SK-N-SH treated with all-trans-retinoic acid at 6 μM for 48 hours (cell line): ENCODE measurements around the gene TRABD2B.

Experiments used
- ATAC-seq: fragments of 200-7000 bp; cut with Tn5 transposase; 3 replicates; pipeline ENCODE4 v1.9.1; 2020; ENCODE audit warnings: mild to moderate bottlenecking, moderate library complexity
- ARNTL ChIP-seq: fragments of 450-650 bp; formaldehyde crosslinking; IDR thresholded peaks from 2 replicates; pipeline ENCODE4 v1.5.0; 2020; ENCODE audit warnings: low read depth, mild to moderate bottlenecking, moderate library complexity, borderline replicate concordance
- BACH2 ChIP-seq: fragments of 250-450 bp; sonication (Bioruptor Pico); IDR thresholded peaks from 2 replicates; pipeline ENCODE4 v1.9.0; 2021; ENCODE audit warnings: mild to moderate bottlenecking, borderline replicate concordance
- ESRRG ChIP-seq: fragments of 250-450 bp; sonication (Bioruptor Pico); IDR thresholded peaks from 2 replicates; pipeline ENCODE4 v1.6.1; 2021; ENCODE audit warnings: mild to moderate bottlenecking
- GLIS3 ChIP-seq: fragments of 250-450 bp; sonication (Bioruptor Pico); IDR thresholded peaks from 2 replicates; pipeline ENCODE4 v1.5.0; 2020; ENCODE audit warnings: mild to moderate bottlenecking, moderate library complexity
- ISL1 ChIP-seq: fragments of 250-450 bp; sonication (Bioruptor Pico); IDR thresholded peaks from 2 replicates; pipeline ENCODE4 v2.1.2; 2022; ENCODE audit warnings: mild to moderate bottlenecking, moderate library complexity
- OSR1 ChIP-seq: fragments of 250-450 bp; sonication (Bioruptor Pico); IDR thresholded peaks from 2 replicates; pipeline ENCODE4 v1.8.0; 2022; ENCODE audit warnings: moderate library complexity, mild to moderate bottlenecking, inconsistent platforms
- PATZ1 ChIP-seq: fragments of 250-450 bp; sonication (Bioruptor Pico); IDR thresholded peaks from 2 replicates; pipeline ENCODE4 v1.8.0; 2020; ENCODE audit warnings: mild to moderate bottlenecking, moderate library complexity, borderline replicate concordance
- POU6F1 ChIP-seq: fragments of 250-450 bp; sonication (Bioruptor Pico); IDR thresholded peaks from 2 replicates; pipeline ENCODE4 v1.8.0; 2021; ENCODE audit warnings: low read depth, mild to moderate bottlenecking, moderate library complexity, borderline replicate concordance
- PPARA ChIP-seq: fragments of 250-450 bp; sonication (Bioruptor Pico); IDR thresholded peaks from 2 replicates; pipeline ENCODE4 v1.5.0; 2020; ENCODE audit warnings: mild to moderate bottlenecking, borderline replicate concordance
- RARB ChIP-seq: fragments of 250-450 bp; sonication (Bioruptor Pico); IDR thresholded peaks from 2 replicates; pipeline ENCODE4 v1.8.0; 2021; ENCODE audit warnings: mild to moderate bottlenecking, moderate library complexity
- TCF4 ChIP-seq: fragments of 250-450 bp; sonication (Bioruptor Pico); IDR thresholded peaks from 2 replicates; pipeline ENCODE4 v1.8.0; 2021; ENCODE audit warnings: mild to moderate bottlenecking, moderate library complexity, borderline replicate concordance
- ZC3H10 ChIP-seq: fragments of 250-450 bp; sonication (Bioruptor Pico); IDR thresholded peaks from 2 replicates; pipeline ENCODE4 v1.5.1; 2021; ENCODE audit warnings: mild to moderate bottlenecking, moderate library complexity
- ZFP3 ChIP-seq: fragments of 250-450 bp; sonication (Bioruptor Pico); IDR thresholded peaks from 2 replicates; pipeline ENCODE4 v1.5.0; 2020; ENCODE audit warnings: mild to moderate bottlenecking, moderate library complexity
- ZFP30 ChIP-seq: fragments of 450-650 bp; formaldehyde crosslinking; IDR thresholded peaks from 2 replicates; pipeline ENCODE4 v1.5.0; 2022; ENCODE audit warnings: mild to moderate bottlenecking, moderate library complexity
- ZNF565 ChIP-seq: fragments of 450-650 bp; formaldehyde crosslinking; conservative IDR thresholded peaks from 2 replicates; pipeline ENCODE4 v1.5.0; 2020; ENCODE audit warnings: low read depth, mild to moderate bottlenecking, moderate library complexity
- ZNF70 ChIP-seq: fragments of 450-650 bp; formaldehyde crosslinking; IDR thresholded peaks from 2 replicates; pipeline ENCODE4 v1.5.0; 2020; ENCODE audit warnings: mild to moderate bottlenecking, moderate library complexity
- ZNF8 ChIP-seq: fragments of 450-650 bp; formaldehyde crosslinking; IDR thresholded peaks from 2 replicates; pipeline ENCODE4 v1.5.0; 2020; ENCODE audit warnings: mild to moderate bottlenecking, moderate library complexity
- TF ChIP-seq, protein P1 (sequence below): fragments of 250-450 bp; sonication (Bioruptor Pico); IDR thresholded peaks from 2 replicates; pipeline ENCODE4 v1.5.0; 2020; ENCODE audit warnings: mild to moderate bottlenecking, moderate library complexity
- TF ChIP-seq, protein P2 (sequence below): fragments of 250-450 bp; sonication (Bioruptor Pico); IDR thresholded peaks from 2 replicates; pipeline ENCODE4 v1.5.1; 2020; ENCODE audit warnings: low read depth, mild to moderate bottlenecking, moderate library complexity
- TF ChIP-seq, protein P3 (sequence below): fragments of 250-450 bp; sonication (Bioruptor Pico); IDR thresholded peaks from 2 replicates; pipeline ENCODE4 v1.5.1; 2021; ENCODE audit warnings: mild to moderate bottlenecking, moderate library complexity

TRABD2B gene

DNA sequence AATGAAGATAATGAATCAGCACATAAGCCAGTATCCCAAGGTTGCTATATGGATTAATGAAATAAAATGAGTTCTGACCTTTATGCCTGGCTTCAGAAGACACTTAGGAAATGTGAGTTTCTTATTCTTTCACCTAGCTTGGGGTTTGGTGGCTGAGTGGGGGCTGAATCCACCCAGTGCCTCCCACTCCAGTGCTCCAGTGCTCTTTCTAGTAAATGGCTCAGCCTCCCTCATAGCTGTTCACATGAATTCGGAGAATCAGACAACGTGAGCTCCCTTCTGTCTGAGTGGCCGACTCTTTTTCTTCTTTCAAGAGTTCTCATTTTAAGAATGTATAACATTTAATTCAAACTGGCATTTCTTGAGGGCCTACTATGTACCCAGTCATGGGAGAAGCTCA, 43.5 kb downstream of the TRABD2B start:
- ATAC-seq, result no peak
- no peak for TF ChIP-seq TCF4 (CRISPR knock-in tag)
- no peak for TF ChIP-seq ZNF8 (CRISPR knock-in tag)
- TF ChIP-seq PPARA (CRISPR knock-in tag), result no peak
- no peak for TF ChIP-seq ZNF565
- TF ChIP-seq, all 23 proteins: peak for 0

- no peak for ATAC-seq
- no peak for TF ChIP-seq ISL1 (CRISPR knock-in tag)
- TF ChIP-seq, protein P1, sequence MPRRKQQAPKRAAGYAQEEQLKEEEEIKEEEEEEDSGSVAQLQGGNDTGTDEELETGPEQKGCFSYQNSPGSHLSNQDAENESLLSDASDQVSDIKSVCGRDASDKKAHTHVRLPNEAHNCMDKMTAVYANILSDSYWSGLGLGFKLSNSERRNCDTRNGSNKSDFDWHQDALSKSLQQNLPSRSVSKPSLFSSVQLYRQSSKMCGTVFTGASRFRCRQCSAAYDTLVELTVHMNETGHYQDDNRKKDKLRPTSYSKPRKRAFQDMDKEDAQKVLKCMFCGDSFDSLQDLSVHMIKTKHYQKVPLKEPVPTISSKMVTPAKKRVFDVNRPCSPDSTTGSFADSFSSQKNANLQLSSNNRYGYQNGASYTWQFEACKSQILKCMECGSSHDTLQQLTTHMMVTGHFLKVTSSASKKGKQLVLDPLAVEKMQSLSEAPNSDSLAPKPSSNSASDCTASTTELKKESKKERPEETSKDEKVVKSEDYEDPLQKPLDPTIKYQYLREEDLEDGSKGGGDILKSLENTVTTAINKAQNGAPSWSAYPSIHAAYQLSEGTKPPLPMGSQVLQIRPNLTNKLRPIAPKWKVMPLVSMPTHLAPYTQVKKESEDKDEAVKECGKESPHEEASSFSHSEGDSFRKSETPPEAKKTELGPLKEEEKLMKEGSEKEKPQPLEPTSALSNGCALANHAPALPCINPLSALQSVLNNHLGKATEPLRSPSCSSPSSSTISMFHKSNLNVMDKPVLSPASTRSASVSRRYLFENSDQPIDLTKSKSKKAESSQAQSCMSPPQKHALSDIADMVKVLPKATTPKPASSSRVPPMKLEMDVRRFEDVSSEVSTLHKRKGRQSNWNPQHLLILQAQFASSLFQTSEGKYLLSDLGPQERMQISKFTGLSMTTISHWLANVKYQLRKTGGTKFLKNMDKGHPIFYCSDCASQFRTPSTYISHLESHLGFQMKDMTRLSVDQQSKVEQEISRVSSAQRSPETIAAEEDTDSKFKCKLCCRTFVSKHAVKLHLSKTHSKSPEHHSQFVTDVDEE (CRISPR knock-in tag), result no peak
- TF ChIP-seq ZFP30 (CRISPR knock-in tag), result no peak
- TF ChIP-seq PPARA (CRISPR knock-in tag), result no peak
- no peak for TF ChIP-seq GLIS3 (CRISPR knock-in tag)
- TF ChIP-seq ZNF565, result no peak
- TF ChIP-seq RARB (CRISPR knock-in tag), result no peak
- no peak for TF ChIP-seq ESRRG (CRISPR knock-in tag)
- no peak for TF ChIP-seq ZFP3 (CRISPR knock-in tag)
- no peak for TF ChIP-seq ZNF8 (CRISPR knock-in tag)
- TF ChIP-seq OSR1 (CRISPR knock-in tag), result no peak
- TF ChIP-seq PATZ1 (CRISPR knock-in tag), result no peak
- TF ChIP-seq ZC3H10 (CRISPR knock-in tag), result no peak
- TF ChIP-seq, protein P2, sequence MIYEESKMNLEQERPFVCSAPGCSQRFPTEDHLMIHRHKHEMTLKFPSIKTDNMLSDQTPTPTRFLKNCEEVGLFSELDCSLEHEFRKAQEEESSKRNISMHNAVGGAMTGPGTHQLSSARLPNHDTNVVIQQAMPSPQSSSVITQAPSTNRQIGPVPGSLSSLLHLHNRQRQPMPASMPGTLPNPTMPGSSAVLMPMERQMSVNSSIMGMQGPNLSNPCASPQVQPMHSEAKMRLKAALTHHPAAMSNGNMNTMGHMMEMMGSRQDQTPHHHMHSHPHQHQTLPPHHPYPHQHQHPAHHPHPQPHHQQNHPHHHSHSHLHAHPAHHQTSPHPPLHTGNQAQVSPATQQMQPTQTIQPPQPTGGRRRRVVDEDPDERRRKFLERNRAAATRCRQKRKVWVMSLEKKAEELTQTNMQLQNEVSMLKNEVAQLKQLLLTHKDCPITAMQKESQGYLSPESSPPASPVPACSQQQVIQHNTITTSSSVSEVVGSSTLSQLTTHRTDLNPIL (CRISPR knock-in tag), result no peak
- TF ChIP-seq BACH2 (CRISPR knock-in tag), result no peak
- TF ChIP-seq, protein P3, sequence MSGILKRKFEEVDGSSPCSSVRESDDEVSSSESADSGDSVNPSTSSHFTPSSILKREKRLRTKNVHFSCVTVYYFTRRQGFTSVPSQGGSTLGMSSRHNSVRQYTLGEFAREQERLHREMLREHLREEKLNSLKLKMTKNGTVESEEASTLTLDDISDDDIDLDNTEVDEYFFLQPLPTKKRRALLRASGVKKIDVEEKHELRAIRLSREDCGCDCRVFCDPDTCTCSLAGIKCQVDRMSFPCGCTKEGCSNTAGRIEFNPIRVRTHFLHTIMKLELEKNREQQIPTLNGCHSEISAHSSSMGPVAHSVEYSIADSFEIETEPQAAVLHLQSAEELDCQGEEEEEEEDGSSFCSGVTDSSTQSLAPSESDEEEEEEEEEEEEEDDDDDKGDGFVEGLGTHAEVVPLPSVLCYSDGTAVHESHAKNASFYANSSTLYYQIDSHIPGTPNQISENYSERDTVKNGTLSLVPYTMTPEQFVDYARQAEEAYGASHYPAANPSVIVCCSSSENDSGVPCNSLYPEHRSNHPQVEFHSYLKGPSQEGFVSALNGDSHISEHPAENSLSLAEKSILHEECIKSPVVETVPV, result no peak
- no peak for TF ChIP-seq ARNTL (CRISPR knock-in tag)
- no peak for TF ChIP-seq POU6F1 (CRISPR knock-in tag)
- TF ChIP-seq ZNF70 (CRISPR knock-in tag), result no peak
Measured at GRCh38 chr1:47951545-47952235, 45.5 kb downstream of the TRABD2B start.

GRCh38 chr1:47951026-47951425, 46.2 kb downstream of the TRABD2B start:
- no peak for TF ChIP-seq POU6F1 (CRISPR knock-in tag)
- no peak for TF ChIP-seq ZNF565
- TF ChIP-seq BACH2 (CRISPR knock-in tag), result no peak
- no peak for TF ChIP-seq ZFP30 (CRISPR knock-in tag)
- TF ChIP-seq OSR1 (CRISPR knock-in tag), result no peak
- no peak for TF ChIP-seq ZNF8 (CRISPR knock-in tag)
- TF ChIP-seq, protein P2 (CRISPR knock-in tag), result no peak
- TF ChIP-seq PATZ1 (CRISPR knock-in tag), result no peak
- ATAC-seq, result no peak
